HG03196 (cell line): ENCODE measurements around the gene TBATA.

Experiments
- ATAC-seq: cut with Tn5 transposase; IDR thresholded peaks from one replicate; pipeline ENCODE4 v1.9.1; 2021; ENCODE audit not compliant: unreplicated experiment

Gene TBATA

GRCh38 chr10:70762441-70763175, 22.6 kb downstream of the TBATA start:
- ATAC-seq = no peak

GRCh38 chr10:70761727-70762350, 23.3 kb downstream of the TBATA start:
- no peak for ATAC-seq

GRCh38 chr10:70761031-70761601, 24.1 kb downstream of the TBATA start:
- no peak for ATAC-seq

- ATAC-seq = no peak
Observed at GRCh38 chr10:70760271-70760787, 24.8 kb downstream of the TBATA start.

GRCh38 chr10:70759781-70760180, 25.4 kb downstream of the TBATA start:
- ATAC-seq = no peak

- no peak for ATAC-seq
Observed at GRCh38 chr10:70758757-70759514, 26.2 kb downstream of the TBATA start.

GRCh38 chr10:70757856-70758255, 27.3 kb downstream of the TBATA start:
- ATAC-seq = no peak

GRCh38 chr10:70756700-70757360, 28.3 kb downstream of the TBATA start:
- ATAC-seq = no peak

GRCh38 chr10:70753841-70754621, 31.1 kb downstream of the TBATA start:
- ATAC-seq = no peak

GRCh38 chr10:70753026-70753663, 32.0 kb downstream of the TBATA start:
- ATAC-seq = no peak

GRCh38 chr10:70752571-70752970, 32.6 kb downstream of the TBATA start:
- ATAC-seq = no peak

GRCh38 chr10:70751991-70752390, 33.2 kb downstream of the TBATA start:
- no peak for ATAC-seq

- ATAC-seq = no peak
Observed at GRCh38 chr10:70751356-70751755, 33.8 kb downstream of the TBATA start.

- ATAC-seq = no peak
Observed at GRCh38 chr10:70750156-70750703, 34.9 kb downstream of the TBATA start.

- no peak for ATAC-seq
Observed at GRCh38 chr10:70749756-70750155, 35.4 kb downstream of the TBATA start.

GRCh38 chr10:70748801-70749573, 36.2 kb downstream of the TBATA start:
- no peak for ATAC-seq

- ATAC-seq = no peak
Observed at GRCh38 chr10:70748305-70748704, 36.9 kb downstream of the TBATA start.

- no peak for ATAC-seq
Observed at GRCh38 chr10:70747192-70747965, 37.8 kb downstream of the TBATA start.
